NCI-H82 treated with DMSO at 0.1 percent for 48 hours (cell line): ENCODE data around the gene ENTPD8.

Source experiments
- DNase-seq: peaks from one replicate; lab custom pipeline; 2025; ENCODE audit not compliant: unreplicated experiment; lab: John Stamatoyannopoulos, UW

Gene ENTPD8

DNA sequence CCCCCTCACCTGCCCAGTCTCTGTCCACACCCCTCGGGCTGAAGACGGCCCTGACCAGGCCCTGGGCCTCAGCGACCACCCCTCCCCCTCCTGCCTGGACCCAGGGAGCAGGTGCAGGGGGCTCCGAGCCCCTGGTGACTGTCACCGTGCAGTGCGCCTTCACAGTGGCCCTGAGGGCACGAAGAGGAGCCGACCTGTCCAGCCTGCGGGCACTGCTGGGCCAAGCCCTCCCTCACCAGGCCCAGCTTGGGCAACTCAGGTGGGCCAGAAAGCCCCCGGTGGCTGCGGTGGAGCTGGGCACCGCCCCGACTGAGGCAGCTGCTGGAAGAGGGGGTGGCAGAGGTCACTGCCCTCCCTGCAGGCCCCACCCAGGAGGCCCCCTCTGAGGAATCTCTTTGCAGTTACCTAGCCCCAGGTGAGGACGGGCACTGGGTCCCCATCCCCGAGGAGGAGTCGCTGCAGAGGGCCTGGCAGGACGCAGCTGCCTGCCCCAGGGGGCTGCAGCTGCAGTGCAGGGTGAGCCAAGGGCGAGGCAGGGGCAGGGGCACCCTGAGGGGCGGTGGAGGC, 7.7 kb downstream of the ENTPD8 start:
- no peak for DNase-seq

DNA sequence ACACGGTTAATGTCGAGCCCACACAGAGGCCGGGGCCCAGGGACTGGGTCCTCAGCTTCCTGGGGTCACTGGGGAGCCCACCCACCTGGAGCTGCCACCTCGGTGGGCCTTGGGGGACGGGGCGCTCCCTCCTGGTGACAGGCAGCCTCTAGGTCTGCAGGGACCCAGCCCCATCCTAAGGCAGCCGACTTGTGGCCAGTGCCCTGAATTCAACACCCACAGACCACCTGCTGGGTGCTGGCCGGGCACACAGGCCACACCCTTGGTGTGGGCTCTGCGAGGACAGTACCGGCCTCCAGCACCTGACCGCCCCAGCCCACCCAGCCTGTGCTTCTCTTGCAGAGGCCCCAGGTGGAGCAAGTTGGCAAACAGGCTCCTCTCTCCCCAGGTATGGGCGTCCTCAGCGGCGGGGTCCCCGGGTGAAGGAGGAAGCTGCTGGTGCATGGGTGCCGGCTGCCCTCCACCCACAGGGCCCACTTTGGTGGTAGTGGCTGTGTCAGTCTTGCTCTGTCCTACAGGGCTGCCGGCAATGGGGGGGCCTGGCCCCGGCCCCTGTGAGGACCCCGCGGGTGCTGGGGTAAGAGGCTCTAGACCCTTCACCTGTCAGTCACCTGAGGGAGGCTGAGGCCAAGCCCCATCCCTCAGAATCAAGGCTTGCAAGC, 8.3 kb downstream of the ENTPD8 start:
- DNase-seq, result no peak

GRCh38 chr9:137431416-137431931, 9.7 kb downstream of the ENTPD8 start:
- DNase-seq, result no peak

DNA sequence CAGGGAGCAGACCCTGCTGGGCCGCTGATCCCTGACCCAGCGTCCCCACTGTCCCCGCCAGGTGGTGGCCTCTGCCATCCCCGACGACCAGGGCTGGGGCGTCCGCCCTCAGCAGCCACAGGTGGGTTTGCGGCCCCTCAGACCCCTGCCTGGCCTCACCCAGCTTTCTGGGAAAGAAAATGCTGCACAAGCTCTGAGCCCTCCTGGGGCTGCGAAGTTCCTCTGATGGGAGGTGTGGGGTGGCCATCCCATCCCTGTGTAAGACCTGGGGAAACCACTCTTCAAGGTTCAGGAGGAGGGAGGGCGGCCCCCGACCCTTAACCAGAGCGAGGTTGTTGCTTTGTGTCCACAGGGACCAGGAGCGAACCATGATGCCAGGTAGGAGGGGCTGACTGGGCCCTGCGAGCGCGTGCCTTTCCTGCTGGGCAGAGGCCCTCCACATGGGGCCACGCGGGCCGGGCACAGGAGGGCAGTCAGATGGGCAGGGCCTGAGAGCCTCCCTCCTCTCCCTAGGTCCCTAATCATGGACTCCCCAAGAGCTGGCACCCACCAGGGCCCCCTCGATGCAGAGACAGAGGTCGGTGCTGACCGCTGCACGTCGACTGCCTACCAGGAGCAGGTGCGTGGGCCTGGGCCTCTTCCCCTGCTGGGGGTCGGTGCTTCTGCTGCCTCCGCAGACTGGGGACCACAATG, 10.3 kb downstream of the ENTPD8 start:
- no peak for DNase-seq

GRCh38 chr9:137429974-137430722, 11.0 kb downstream of the ENTPD8 start:
- DNase-seq, result no peak

GRCh38 chr9:137429546-137429890, 11.6 kb downstream of the ENTPD8 start:
- DNase-seq, result no peak

- no peak for DNase-seq
Measured at GRCh38 chr9:137428841-137429545, 12.2 kb downstream of the ENTPD8 start.

DNA sequence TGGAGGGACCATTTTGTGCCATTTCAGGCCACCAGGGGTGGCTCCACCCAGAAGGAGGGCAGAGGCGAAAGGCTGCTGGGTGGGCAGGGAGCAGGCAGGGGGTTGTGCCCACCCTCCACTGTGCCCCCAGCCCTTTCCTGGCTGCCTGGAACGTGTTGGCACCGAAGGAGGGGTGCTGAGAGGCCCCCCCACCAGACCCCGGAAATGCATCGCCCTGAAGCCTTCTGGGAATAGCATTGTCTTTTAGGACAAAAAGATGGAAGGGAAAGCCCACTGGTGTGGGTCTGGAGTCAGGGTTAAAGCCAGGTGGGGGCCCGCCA, 12.9 kb downstream of the ENTPD8 start:
- DNase-seq, result no peak

GRCh38 chr9:137427454-137428310, 13.5 kb downstream of the ENTPD8 start:
- no peak for DNase-seq

DNA sequence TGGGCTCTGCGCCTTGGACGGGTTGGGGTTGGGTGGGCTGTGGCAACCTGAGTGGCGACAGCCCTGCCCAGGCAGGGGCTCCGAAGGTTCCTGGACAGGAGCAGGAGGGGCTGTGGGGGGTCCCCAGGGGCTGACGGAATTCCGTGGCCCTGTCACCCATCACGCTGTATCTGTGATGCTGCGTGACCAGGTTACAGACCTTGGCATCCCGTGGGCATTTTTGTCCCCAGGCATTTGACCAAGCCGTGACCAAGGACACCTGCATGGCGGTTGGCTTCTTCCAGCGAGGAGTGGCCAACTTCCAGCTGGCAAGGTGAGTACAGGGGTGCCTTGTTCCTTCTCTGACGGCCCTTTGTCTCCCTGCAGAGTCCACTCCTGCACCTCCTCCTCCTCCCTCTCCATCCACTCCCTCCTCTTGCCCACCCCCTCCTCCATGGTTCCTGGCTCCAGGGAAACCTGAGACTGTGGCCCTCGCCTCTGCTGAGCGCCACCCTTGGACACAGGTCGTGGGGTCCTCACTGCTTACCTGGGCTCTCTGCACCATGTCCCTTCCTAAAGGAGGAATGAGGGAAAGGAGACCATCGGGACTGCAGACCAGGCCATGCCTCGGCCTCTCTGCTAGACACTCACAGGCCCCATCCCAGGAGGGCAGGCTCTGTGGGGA, 15.0 kb downstream of the ENTPD8 start:
- DNase-seq, result no peak

DNA sequence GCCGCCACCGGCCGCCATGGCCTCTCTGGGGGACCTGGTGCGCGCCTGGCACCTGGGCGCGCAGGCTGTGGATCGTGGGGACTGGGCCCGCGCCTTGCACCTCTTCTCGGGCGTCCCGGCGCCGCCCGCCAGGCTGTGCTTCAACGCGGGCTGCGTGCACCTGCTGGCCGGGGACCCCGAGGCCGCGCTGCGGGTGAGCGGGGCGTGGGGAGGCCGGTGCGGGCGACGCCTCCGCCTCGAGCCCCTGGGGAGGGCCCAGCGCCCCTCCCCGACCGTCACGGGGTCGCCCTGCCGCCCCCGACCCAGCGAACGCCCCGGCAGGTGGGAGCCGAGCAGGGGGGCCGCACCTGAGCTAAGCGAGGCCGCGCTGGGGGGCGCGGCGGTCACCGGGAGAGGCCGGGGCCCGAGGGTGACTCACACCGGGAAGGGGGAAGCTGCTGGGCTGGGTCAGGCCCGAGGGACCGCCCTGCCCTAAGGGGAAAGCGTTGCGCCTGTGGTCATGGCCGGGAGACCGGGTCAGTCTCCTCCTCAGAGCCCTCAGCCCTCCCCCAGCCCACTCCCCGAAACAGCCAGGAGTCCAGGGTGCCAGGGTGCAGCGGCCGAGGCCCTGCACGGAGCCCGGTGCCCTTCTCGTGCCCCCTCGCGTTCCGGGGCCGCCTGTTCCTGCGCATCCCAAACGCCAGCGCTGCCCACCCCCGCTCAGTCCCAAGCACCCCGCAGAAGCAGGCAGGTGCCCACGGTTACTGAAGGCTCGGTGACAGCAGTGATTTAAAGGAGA, 17.5 kb downstream of the ENTPD8 start:
- no peak for DNase-seq

GRCh38 chr9:137422604-137423513, 18.3 kb downstream of the ENTPD8 start, which contains the start of the genes EXD3 and NOXA1:
Gene EXD3 (minus strand): TSS chr9:137423162. CDS start chr9:137395357, 27,805 bp downstream.
Gene NOXA1 (plus strand): TSS chr9:137423393. CDS start chr9:137423530, 137 bp downstream.
- DNase-seq, result peak; percentile 71

DNA sequence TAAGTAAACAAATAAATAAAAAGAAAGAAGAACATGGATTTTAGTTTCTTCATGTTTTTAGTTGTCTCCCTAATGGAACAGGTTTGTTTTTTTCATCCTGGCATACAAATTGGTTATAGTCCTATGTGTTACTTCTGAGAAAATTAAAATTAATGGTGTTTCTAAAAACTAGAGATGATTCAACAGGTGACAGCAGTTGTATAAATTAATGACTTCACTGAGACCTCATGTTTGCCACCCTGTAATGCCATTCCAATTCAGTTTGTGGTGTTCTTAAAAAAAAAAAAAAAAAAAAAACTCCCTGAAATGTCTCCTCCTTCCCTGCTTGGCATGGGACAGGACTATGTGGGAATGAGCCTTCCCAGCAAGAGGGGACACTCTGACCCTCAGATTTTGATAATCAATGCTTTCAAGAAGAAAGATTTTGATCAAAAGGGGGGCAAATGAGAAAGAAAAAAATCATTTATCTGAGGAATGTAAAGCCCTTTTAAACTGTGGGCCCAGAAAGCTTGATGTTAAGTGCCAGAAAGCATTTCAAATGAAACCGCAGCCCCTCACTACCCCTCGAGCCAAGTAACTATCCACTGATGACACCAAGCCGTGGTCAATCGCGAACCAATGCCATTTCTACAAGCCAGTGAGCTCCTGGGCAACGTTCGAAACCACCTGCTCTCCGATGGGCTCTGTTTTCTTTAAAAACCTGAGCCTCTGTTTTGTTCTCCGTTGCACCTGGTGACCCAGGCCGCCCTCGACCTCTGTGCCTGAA, 19.1 kb downstream of the ENTPD8 start:
- DNase-seq, result no peak

GRCh38 chr9:137417161-137418021, 23.8 kb downstream of the ENTPD8 start:
- DNase-seq, result no peak

DNA sequence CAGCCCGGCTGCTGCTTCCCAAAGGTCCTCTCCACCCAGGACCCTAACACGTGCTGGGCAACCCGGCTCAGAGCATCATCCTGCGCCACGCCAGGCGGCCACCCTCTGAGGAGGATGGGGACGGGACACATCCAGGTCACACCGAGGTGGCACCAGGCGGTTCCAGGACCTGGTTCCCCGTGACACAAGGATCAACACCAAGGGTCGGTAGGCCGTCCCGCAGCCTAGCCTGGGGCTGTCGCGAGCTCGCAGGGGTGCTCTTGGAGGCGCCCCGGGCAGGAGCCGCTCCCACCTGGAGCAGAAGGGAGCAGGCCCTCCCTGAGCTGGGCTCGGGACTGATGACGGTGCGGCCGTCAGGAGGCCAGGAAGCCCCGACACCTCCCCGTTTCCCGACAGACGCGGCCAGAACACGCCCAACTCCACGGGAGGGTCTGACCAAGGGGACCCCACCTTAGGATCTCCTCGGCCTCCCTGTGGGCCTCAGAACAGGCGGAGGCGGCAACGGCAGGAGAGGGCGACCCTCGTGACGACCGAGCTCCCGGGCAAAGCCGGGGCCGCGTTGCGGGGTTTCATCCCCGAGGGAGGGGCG, 24.5 kb downstream of the ENTPD8 start:
- DNase-seq, result no peak
